ENCODE results near the gene TRIOBP.
A peak's percentile ranks its signal among the peaks of the same experiment; 100 is the strongest.
"Not testable (repeated sequence)": the region's sequence is repeated elsewhere in the genome, so short reads cannot be mapped to it uniquely, and the experiment has no call there.

Gene TRIOBP, protein sequence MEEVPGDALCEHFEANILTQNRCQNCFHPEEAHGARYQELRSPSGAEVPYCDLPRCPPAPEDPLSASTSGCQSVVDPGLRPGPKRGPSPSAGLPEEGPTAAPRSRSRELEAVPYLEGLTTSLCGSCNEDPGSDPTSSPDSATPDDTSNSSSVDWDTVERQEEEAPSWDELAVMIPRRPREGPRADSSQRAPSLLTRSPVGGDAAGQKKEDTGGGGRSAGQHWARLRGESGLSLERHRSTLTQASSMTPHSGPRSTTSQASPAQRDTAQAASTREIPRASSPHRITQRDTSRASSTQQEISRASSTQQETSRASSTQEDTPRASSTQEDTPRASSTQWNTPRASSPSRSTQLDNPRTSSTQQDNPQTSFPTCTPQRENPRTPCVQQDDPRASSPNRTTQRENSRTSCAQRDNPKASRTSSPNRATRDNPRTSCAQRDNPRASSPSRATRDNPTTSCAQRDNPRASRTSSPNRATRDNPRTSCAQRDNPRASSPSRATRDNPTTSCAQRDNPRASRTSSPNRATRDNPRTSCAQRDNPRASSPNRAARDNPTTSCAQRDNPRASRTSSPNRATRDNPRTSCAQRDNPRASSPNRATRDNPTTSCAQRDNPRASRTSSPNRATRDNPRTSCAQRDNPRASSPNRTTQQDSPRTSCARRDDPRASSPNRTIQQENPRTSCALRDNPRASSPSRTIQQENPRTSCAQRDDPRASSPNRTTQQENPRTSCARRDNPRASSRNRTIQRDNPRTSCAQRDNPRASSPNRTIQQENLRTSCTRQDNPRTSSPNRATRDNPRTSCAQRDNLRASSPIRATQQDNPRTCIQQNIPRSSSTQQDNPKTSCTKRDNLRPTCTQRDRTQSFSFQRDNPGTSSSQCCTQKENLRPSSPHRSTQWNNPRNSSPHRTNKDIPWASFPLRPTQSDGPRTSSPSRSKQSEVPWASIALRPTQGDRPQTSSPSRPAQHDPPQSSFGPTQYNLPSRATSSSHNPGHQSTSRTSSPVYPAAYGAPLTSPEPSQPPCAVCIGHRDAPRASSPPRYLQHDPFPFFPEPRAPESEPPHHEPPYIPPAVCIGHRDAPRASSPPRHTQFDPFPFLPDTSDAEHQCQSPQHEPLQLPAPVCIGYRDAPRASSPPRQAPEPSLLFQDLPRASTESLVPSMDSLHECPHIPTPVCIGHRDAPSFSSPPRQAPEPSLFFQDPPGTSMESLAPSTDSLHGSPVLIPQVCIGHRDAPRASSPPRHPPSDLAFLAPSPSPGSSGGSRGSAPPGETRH (N-terminal part only)

DNA sequence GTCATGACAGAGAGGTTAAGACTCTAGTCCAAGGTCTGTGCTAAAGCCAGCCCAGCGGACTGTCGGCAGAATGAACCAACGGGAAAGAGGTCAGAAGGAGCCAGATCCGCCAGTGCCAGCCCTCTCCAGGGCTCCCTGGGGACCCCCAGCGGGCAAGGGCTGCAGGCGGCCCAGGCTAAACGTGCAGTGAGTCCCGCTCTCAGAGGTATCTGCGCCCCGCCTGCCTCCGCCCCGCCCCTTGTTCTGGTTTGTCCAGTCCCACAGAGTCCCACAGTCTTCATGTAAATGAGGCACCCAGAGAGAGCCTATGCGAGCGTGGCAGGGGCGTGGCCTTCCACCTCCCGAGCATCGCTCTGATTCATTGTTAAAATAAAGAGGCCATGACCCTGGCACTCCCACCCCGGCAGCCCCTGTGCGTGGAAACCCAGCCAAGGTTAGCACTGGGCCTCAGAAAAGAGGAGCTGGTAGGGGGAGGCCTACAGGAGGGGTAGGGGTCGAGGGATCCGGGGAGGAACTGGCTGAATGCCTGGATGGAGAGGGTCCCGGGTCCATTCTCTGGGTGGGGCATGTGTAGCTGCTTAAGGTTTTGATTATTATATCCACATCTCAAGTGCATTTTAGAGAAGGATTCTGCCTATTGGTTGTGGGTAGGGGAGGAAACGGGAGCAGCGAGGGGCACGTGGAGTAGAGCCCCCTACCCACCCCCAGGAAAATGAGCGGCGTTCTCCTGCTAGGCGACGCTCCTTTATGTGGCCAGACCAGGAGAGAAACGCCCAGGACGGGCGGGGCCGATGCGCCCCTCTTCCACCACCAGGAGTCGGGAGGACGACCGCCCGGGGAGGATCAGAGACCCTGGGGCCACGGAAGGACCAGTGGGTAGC is at the start of gene TRIOBP:
Gene TRIOBP (plus strand): TSS at position 392 of the 881 bp plus-strand sequence. CDS start 4,318 bp downstream, outside the sequence.
- no peak within 1 kb of the TSS for H3K4me3 ChIP-seq (ENCODE audit: low read length)
- no peak for TF ChIP-seq ZNF274 (IDR thresholded peaks at IDR 0.05; ENCODE audit: low read depth, low read length)

- TF ChIP-seq ZNF274 (IDR thresholded peaks at IDR 0.05; ENCODE audit: low read depth, low read length), result no peak
- no peak overlapping the region for H3K4me3 ChIP-seq (ENCODE audit: low read length)
Observed at GRCh38 chr22:37647317-37647716, 49.5 kb upstream of the TRIOBP start.

DNA sequence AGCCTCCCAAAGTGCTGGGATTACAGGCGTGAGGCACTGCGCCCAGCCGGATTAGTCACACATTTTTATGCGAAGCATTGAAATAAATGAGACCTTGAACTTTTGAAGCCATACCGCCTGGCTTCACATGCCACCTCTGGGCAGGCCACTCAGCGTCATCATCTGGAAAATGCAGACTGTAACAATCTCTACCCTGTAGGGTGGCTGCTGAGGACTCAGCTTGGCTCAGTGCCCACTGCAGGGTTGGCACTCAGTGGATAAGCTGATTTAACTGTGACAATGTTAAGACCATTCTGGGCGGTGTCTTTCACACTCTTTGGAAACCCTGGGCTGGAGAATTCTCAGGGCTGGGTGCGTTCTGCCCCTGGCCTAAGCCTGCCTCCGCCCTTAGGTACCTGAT is 48.9 kb upstream of the TRIOBP start:
- H3K4me3 ChIP-seq (ENCODE audit: low read length), result no peak overlapping the region
- no peak for TF ChIP-seq ZNF274 (IDR thresholded peaks at IDR 0.05; ENCODE audit: low read depth, low read length)

GRCh38 chr22:37650463-37651136 is 46.2 kb upstream of the TRIOBP start:
- H3K4me3 ChIP-seq (ENCODE audit: low read length), result no peak overlapping the region
- no peak for TF ChIP-seq ZNF274 (IDR thresholded peaks at IDR 0.05; ENCODE audit: low read depth, low read length)

DNA sequence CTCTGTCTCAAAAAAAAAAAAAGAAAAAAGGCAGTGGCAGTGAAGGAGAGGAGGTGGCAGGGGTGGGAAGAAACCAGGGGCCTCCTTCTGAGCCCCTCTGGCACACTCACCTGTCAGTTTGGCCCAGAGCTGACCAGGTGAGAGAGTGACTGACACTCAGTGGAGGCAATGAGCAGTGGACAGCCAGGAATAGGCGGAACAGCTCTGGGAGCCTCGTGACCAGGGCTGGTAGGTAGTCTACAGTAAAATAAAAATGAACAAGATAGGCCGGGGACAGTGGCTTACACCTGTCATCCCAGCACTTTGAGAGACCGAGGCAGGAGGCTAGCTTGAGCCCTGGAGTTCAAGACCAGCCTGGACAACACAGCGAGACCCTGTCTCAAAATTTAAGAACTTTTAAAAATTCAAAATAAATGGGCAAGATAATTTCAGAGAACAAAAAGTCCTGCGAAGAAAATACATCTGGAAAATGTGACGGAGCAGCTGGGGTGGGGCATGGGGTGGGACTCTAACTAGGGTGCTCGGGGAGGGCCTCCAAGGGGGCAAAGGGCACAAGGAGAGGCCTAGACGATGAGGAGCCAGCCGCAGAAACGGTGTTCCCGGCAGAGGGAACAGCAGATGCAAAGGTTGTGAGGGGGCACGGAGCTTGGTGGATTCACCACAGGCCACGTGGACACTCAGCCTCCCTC is 42.1 kb upstream of the TRIOBP start:
- H3K4me3 ChIP-seq (ENCODE audit: low read length), result no peak overlapping the region
- TF ChIP-seq ZNF274 (IDR thresholded peaks at IDR 0.05; ENCODE audit: low read depth, low read length), result no peak

DNA sequence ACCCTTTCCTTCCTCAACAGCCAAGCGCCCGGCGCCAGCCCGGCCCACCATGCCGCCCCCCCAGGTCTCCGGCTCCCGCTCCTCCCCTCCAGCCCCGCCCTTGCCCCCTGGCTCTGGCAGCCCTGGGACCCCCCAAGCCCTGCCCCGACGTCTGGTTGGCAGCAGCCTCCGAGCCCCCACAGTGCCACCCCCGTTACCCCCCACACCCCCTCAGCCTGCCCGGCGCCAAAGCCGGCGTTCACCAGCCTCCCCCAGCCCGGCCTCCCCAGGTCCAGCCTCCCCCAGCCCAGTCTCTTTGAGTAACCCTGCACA is 41.6 kb upstream of the TRIOBP start:
- no peak for TF ChIP-seq ZNF274 (IDR thresholded peaks at IDR 0.05; ENCODE audit: low read depth, low read length)
- no peak overlapping the region for H3K4me3 ChIP-seq (ENCODE audit: low read length)

- H3K4me3 ChIP-seq (ENCODE audit: low read length), result not testable (repeated sequence)
Observed at GRCh38 chr22:37656583-37656982, 40.3 kb upstream of the TRIOBP start.

DNA sequence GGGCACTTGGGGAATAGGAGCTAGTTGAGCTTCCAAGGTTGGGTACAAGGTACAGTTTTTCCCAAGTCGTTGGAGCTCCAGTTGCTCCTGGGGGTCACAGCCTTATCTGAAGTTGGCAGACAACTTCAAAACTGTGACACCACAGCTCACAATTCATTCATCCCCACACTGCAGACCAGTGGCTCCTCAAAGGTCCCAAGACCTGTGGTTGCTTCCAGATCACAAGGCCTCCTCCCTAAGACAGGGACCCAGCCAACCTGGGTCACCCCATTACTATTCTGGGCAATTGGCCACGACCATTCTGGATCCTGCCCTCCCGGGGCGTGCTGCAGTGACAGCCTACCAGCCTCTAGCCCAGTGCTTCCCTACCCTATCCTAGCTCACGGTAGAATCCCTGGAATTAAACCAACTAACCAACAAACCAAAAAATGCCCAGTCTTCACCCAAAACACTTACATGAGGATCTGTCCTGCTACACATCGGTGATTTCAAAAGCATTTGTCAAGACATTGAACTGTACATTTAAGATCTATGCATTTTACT is 39.2 kb upstream of the TRIOBP start:
- TF ChIP-seq ZNF274 (IDR thresholded peaks at IDR 0.05; ENCODE audit: low read depth, low read length), result no peak
- peak overlapping the region; percentile 59; the same call in 1 of the 2 replicates for H3K4me3 ChIP-seq (ENCODE audit: low read length)

DNA sequence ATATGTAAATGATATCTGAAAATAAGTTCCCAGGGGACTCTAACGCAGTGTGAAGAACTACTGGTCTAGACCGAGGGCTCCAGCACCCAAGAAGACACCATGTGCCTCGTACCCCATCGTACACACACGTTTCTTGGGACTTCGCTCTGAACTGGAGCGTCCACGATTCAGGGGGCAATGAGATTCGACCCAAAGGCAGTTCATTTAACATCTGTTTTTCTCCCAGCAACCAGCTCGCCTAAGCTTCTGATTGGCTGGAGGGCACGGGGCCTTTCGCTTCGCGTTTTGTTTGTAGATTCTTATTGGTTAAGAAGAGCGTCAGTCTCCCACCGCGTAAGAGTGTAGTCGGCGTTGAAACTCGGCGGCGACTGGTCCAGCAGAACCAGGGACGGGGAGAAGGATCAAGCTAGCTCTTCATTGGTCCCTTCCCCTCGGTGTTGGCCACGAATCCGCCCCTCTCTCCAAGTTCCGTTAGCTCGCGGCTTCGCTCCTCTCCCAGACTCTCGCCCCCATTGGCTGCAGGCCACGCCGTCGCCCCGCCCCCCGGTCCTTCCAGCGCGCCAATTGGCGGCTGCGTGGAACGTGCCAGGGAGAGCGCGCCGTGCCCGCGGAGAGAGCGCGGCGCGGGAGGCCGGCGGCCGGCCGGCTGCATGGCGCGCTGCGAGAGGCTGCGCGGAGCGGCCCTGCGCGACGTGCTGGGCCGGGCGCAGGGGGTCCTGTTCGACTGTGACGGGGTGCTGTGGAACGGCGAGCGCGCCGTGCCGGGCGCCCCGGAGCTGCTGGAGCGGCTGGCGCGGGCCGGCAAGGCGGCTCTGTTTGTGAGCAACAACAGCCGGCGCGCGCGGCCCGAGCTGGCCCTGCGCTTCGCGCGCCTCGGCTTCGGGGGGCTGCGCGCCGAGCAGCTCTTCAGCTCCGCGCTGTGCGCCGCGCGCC is 38.4 kb upstream of the TRIOBP start, which contains the start of gene PDXP:
Gene PDXP (plus strand): TSS at position 591 of the 933 bp plus-strand sequence. CDS start 60 bp downstream, at position 651.
- peak within 1 kb of the TSS; percentile 83 for H3K4me3 ChIP-seq (ENCODE audit: low read length)
- no peak for TF ChIP-seq ZNF274 (IDR thresholded peaks at IDR 0.05; ENCODE audit: low read depth, low read length)

DNA sequence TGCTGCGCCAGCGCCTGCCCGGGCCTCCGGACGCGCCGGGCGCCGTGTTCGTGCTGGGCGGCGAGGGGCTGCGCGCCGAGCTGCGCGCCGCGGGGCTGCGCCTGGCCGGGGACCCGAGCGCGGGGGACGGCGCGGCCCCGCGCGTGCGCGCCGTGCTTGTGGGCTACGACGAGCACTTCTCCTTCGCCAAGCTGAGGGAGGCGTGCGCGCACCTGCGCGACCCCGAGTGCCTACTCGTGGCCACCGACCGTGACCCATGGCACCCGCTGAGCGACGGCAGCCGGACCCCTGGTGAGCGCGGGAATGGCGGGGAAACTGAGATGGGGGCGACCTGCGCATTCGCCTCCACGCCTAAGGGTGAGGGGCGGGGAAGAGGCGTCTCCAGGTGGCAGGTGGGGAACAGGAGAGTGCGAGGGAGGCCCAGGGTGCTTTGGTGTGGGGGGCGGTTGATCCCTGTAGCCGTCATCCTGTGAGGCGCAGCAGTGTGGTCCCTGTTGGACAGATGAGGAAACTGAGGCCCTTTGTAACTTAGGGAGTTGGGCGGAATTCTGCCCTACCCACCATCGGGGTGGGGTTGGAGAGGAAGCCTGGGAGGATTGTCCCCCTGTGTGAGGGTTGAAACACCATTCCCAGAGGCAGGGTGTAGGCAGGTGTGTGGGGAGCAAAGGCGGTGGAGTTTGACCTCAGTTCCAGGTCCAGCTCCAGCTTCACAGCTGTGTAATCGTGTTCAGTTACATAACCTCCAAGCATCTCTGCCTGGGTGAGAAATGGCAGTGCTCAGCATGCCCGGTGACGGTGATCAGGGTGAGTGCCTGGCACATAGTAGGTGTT is 37.6 kb upstream of the TRIOBP start:
- no peak for TF ChIP-seq ZNF274 (IDR thresholded peaks at IDR 0.05; ENCODE audit: low read depth, low read length)
- peak overlapping the region; percentile 83 for H3K4me3 ChIP-seq (ENCODE audit: low read length)
